Upper lobe of left lung (tissue), 6 donors: ENCODE data around the gene CST2. TPM values are rescaled to one million over a fixed set of nuclear protein-coding genes. Genes with fewer than 3 reads are reported as not detected.
"Not testable (repeated sequence)": the region's sequence is repeated elsewhere in the genome, so short reads cannot be mapped to it uniquely, and the experiment has no call there.

ENCODE experiments used
- ATAC-seq, 2 donors: fragments of 200-7000 bp; cut with Tn5 transposase; one replicate each; pipeline ENCODE4 v1.9.1; 2022; ENCODE audit warnings: mild to moderate bottlenecking in 2 of 2, moderate library complexity in 2 of 2; ENCODE audit not compliant: low FRiP score in 2 of 2
- DNase-seq, 2 donors: peaks; one replicate each; pipeline ENCODE4 v3.0.0-alpha.2; 2019 to 2020
- H3K27ac ChIP-seq, 4 donors: fragments of 200-600 bp; sonication (generic); one replicate each; pipeline ENCODE4 v1.5.1; 2016 to 2019
- H3K27me3 ChIP-seq, 4 donors: fragments of 200-600 bp; sonication (generic); one replicate each; pipeline ENCODE4 v1.5.1; 2017 to 2019
- H3K36me3 ChIP-seq, 4 donors: fragments of 200-600 bp; sonication (generic); one replicate each; pipeline ENCODE4 v1.5.1; 2016 to 2019
- H3K4me1 ChIP-seq, 4 donors: fragments of 200-600 bp; sonication (generic); one replicate each; pipeline ENCODE4 v1.5.1; 2018 to 2019
- H3K4me3 ChIP-seq, 4 donors: fragments of 200-600 bp; sonication (generic); one replicate each; pipeline ENCODE4 v1.5.1; 2017 to 2019; ENCODE audit warnings: mild to moderate bottlenecking in 2 of 4, moderate library complexity in 1 of 4
- H3K9me3 ChIP-seq, 4 donors: fragments of 200-600 bp; sonication (generic); one replicate each; pipeline ENCODE4 v1.5.1; 2018 to 2019
- EP300 ChIP-seq, 4 donors: sonication (generic); formaldehyde crosslinking; IDR thresholded peaks; one replicate each; pipeline ENCODE4 v1.5.1; 2017; ENCODE audit warnings: antibody characterized with exemption in 4 of 4, control low read depth in 2 of 4
- POLR2A ChIP-seq, 4 donors: fragments of 450-650 bp; IDR thresholded peaks; one replicate each; pipeline ENCODE4 v1.5.1; 2016 to 2017; ENCODE audit warnings: antibody characterized with exemption in 4 of 4, mild to moderate bottlenecking in 2 of 4
- POLR2AphosphoS5 ChIP-seq, 2 donors: sonication (generic); formaldehyde crosslinking; IDR thresholded peaks; one replicate each; pipeline ENCODE4 v1.5.1; 2017; ENCODE audit warnings: antibody characterized with exemption in 2 of 2
- WGBS, 2 donors: methylation state at CpG; one replicate each; pipeline ENCODE4 v1.1.5; 2017 to 2018; 5-methylcytosine and 5-hydroxymethylcytosine counted together
- total RNA-seq, 6 donors: library from RNA; depleted of rRNA in 4 of 6; stranded (reverse); fragments of >200 nt in 4 of 6; gene quantifications; one replicate each; pipeline versions ENCODE4 v1.1.0 to v1.2.1, GENCODE V29; 2016 to 2021
- TF ChIP-seq, protein P1 (sequence below), 6 experiments: fragments of 450-650 bp in 4 of 6; fragments of 200-600 bp in 2 of 6; sonication (generic) in 2 of 6; IDR thresholded peaks; one replicate each; pipeline ENCODE4 v1.5.1; 2016 to 2019; ENCODE audit warnings: antibody characterized with exemption in 6 of 6
- donor health status: DM: no; HTN: no; CAD: no; lungs with moderate emphysema.
- donor health status: DM: no; HTN: yes; CAD: no; lungs with severe emphysema.

The CST2 gene
- total RNA-seq, 6 donors from 2014 or later = 0.29 to 0.98 (median 0.47) TPM; not detected in 3

DNA sequence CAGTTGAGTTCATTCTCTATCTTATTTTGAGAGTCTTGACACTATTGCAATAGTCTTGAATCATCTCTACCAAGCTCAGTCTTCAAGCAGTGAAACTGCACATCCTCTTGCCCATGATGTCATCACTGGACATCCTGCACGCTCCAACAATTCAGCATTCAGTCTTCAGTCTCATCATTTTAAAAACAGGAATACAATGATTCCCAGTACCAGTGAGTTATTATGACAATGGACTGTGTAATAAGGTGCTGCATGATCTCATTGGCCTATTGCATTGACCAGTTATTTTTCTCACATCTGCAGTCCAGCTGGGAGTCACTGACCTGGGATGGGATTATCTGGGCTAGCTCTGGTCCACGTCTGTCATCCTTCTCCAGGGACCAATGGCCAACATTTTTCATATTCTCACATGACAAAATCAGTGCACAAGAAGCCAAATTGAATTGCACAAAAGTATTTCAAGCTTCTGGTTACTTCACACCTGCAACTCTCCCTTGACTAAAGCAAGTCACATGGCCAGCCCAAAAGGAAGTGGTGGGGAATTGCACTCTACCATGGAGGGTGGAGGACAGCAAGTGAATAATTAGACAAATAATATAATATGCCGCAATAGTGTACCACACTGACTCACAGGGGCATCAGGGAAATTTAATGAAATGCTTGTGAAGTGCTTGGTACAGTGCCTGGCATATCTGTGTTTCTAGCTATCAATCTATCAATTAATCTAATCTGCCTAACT is 6.4 kb upstream of the CST2 start:
- DNase-seq (no peak), ATAC-seq (no peak)
- no peaks in the 10 kb centered on the region for H3K9me3 ChIP-seq
- H3K27ac ChIP-seq = no peak overlapping the region
- WGBS, 2 donors = 46 to 62% methylated on average over 3 of the region's 3 CpGs
- H3K27me3 ChIP-seq = no peaks in the 10 kb centered on the region
- TF ChIP-seq, protein P1, sequence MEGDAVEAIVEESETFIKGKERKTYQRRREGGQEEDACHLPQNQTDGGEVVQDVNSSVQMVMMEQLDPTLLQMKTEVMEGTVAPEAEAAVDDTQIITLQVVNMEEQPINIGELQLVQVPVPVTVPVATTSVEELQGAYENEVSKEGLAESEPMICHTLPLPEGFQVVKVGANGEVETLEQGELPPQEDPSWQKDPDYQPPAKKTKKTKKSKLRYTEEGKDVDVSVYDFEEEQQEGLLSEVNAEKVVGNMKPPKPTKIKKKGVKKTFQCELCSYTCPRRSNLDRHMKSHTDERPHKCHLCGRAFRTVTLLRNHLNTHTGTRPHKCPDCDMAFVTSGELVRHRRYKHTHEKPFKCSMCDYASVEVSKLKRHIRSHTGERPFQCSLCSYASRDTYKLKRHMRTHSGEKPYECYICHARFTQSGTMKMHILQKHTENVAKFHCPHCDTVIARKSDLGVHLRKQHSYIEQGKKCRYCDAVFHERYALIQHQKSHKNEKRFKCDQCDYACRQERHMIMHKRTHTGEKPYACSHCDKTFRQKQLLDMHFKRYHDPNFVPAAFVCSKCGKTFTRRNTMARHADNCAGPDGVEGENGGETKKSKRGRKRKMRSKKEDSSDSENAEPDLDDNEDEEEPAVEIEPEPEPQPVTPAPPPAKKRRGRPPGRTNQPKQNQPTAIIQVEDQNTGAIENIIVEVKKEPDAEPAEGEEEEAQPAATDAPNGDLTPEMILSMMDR (IDR thresholded peaks at IDR 0.05) = no peak
- TF ChIP-seq EP300 (IDR thresholded peaks at IDR 0.05) = no peak
- H3K4me1 ChIP-seq = no peaks in the 10 kb centered on the region
- no peak overlapping the region for H3K4me3 ChIP-seq
- H3K36me3 ChIP-seq = no peaks in the 10 kb centered on the region

DNA sequence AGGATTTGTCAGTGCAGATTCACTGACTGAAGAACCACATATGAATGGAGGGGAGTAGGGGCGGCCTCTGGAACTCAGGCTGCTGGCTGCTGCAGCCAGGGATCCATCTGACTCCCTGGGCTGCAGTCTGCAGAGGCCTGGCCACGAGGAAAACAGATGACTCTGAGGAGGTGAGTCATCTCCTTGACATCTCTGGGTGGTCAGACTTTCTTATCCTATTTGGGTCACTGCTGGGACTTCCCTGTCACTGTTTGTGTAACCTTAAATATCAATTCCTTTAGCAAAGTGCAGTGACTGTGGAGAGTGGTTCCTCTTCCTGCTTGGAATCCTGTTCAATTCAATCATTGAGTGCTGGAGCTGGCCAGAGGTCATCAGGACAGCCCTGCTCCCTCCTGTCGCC is 5.4 kb upstream of the CST2 start:
- not testable (repeated sequence) for H3K4me1 ChIP-seq, H3K27ac ChIP-seq, DNase-seq, H3K27me3 ChIP-seq, H3K9me3 ChIP-seq, H3K36me3 ChIP-seq, H3K4me3 ChIP-seq
- 52 to 56% methylated on average over 3 of the region's 3 CpGs for WGBS, 2 donors
- ATAC-seq = peak in 1 of 2 donors; percentile 74

DNA sequence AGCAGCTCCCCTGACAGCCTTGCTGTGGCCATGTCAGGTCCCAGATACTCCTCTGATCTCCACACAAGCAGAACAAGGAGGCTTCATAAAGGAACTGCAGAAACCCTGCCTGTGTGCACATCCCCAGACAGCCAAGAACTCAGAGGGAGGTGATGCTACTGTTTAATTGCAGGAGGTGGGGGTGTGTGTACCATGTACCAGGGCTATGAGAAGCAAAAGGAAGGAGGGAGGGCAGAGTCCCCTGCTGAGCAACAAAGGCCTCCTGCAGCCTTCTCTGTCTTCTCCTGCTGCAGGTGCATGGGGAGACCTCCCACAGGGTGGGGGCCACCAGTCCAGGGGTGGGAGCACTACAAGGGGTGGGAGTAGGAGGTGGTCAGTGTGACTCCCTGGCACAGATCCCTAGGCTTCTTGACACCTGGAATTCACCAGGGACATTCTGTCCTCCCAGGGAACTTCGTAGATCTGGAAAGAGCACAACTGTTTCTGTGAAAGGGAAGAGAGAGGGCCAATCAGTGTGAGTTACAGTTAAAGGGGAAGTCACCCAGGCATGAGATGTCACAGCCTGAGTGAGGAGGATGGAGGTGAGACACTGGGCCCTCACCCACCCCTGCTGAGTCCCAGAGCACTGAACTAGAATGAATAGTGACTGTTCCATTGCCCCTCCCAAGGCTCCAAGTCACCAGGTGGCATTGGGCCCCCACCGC is 2.8 kb downstream of the CST2 start:
- no peak for ATAC-seq
- H3K4me1 ChIP-seq = no peaks in the 10 kb centered on the region
- DNase-seq = no peak
- H3K27me3 ChIP-seq = no peaks in the 10 kb centered on the region
- no peak overlapping the region for H3K4me3 ChIP-seq
- 48 to 68% methylated on average over 2 of the region's 2 CpGs for WGBS, 2 donors
- H3K36me3 ChIP-seq = no peaks in the 10 kb centered on the region
- no peaks in the 10 kb centered on the region for H3K9me3 ChIP-seq
- H3K27ac ChIP-seq = no peak overlapping the region
- no peak for TF ChIP-seq POLR2AphosphoS5 (IDR thresholded peaks at IDR 0.05)
- TF ChIP-seq, protein P1 (IDR thresholded peaks at IDR 0.05) = no peak
- TF ChIP-seq EP300 (IDR thresholded peaks at IDR 0.05) = no peak
- TF ChIP-seq POLR2A (IDR thresholded peaks at IDR 0.05) = no peak

DNA sequence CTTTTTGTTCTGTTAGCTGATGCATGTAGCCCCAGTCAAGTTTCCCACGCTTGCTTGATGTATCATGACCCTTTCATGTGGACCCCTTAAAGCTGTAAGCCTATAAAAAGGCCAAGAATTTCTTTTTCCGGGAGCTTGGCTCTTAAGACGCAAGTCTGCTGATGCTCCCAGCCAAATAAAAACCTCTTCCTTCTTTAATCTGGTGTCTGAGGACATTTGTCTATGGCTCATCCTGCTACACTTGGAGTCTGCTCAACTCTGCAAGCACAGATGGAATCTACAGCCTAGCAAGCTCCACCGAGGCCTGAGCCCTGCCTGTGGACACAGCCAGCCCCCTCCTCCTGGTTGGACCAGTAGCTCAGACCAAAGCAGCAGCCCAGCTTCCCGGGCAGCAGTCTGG is 3.4 kb downstream of the CST2 start:
- TF ChIP-seq, protein P1 (IDR thresholded peaks at IDR 0.05) = no peak
- no peak for TF ChIP-seq POLR2A (IDR thresholded peaks at IDR 0.05)
- no peak for TF ChIP-seq EP300 (IDR thresholded peaks at IDR 0.05)
- TF ChIP-seq POLR2AphosphoS5 (IDR thresholded peaks at IDR 0.05) = no peak
- no peaks in the 10 kb centered on the region for H3K9me3 ChIP-seq
- peak in 1 of 2 donors; percentile 16 for ATAC-seq
- H3K36me3 ChIP-seq = no peaks in the 10 kb centered on the region
- 68 to 78% methylated on average over 3 to 5 of the region's 5 CpGs for WGBS, 2 donors
- no peak overlapping the region for H3K27ac ChIP-seq
- no peaks in the 10 kb centered on the region for H3K27me3 ChIP-seq
- H3K4me1 ChIP-seq = no peaks in the 10 kb centered on the region
- DNase-seq = no peak
- H3K4me3 ChIP-seq = no peak overlapping the region

DNA sequence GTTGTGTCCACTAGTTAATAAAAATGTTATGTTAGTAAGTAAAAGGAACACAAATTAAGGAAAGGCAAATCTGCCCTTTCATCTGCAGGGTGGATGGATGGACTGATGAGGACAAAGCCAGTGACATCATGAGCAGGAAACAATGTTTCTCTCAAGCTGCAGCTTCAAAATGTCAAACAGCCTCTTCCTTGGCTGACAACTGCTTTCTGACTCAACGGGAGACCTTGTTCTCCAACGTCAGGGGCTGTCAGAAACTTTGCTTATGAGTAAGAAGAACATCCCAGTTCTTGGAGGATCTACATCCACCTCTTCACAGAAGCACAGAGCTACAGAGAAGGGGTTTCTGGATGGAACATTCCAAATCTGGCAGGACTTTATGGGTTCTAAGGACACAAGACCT is 6.0 kb downstream of the CST2 start:
- Histone ChIP-seq H3K9me3 (no peaks in the 10 kb centered on the region), H3K36me3 (no peaks in the 10 kb centered on the region), H3K27me3 (no peaks in the 10 kb centered on the region), H3K4me1 (no peaks in the 10 kb centered on the region), H3K27ac (no peak overlapping the region), H3K4me3 (no peak overlapping the region)
- no peak for TF ChIP-seq POLR2AphosphoS5 (IDR thresholded peaks at IDR 0.05)
- no peak for TF ChIP-seq EP300 (IDR thresholded peaks at IDR 0.05)
- TF ChIP-seq, protein P1 (IDR thresholded peaks at IDR 0.05) = no peak
- 32 to 56% methylated on average over 2 of the region's 2 CpGs for WGBS, 2 donors
- DNase-seq (no peak), ATAC-seq (no peak)

GRCh38 chr20:23811559-23811958 is 15.0 kb downstream of the CST2 start:
- not testable (repeated sequence) for H3K4me3 ChIP-seq, H3K27ac ChIP-seq, H3K27me3 ChIP-seq, H3K4me1 ChIP-seq, DNase-seq, H3K36me3 ChIP-seq, H3K9me3 ChIP-seq, ATAC-seq
- WGBS, 2 donors = 80 to 100% methylated on average over 1 of the region's 1 CpG

GRCh38 chr20:23810349-23810748 is 16.2 kb downstream of the CST2 start:
- not testable (repeated sequence) for H3K9me3 ChIP-seq, H3K36me3 ChIP-seq, H3K27me3 ChIP-seq, H3K4me3 ChIP-seq, H3K4me1 ChIP-seq, DNase-seq, H3K27ac ChIP-seq
- peak in 1 of 2 donors; percentile 51 for ATAC-seq
- 62 to 76% methylated on average over 2 of the region's 2 CpGs for WGBS, 2 donors
